ENCODE measurements around the gene AKR1D1.
"Not testable (repeated sequence)": the region's sequence is repeated elsewhere in the genome, so short reads cannot be mapped to it uniquely, and the experiment has no call there.

Gene AKR1D1

DNA sequence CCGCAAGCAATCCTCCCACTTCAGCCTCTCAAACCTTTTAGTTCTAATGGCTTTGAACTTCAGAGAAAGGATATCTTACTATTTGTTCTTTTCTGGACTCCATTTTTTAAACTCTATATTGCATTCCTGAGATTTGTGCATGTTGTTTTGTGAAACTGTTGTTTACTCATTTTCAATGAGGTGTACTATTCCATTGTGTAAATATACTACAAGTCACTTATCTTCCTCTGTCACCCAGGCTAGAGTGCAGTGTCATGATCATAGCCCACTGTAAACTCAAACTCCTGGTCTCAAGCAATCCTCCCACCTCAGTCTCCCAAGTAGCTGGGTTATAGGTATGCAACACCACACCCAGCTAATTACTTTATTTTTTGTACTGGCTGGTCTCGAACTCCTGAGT, 31.4 kb upstream of the AKR1D1 start:
- TF ChIP-seq, protein P1, sequence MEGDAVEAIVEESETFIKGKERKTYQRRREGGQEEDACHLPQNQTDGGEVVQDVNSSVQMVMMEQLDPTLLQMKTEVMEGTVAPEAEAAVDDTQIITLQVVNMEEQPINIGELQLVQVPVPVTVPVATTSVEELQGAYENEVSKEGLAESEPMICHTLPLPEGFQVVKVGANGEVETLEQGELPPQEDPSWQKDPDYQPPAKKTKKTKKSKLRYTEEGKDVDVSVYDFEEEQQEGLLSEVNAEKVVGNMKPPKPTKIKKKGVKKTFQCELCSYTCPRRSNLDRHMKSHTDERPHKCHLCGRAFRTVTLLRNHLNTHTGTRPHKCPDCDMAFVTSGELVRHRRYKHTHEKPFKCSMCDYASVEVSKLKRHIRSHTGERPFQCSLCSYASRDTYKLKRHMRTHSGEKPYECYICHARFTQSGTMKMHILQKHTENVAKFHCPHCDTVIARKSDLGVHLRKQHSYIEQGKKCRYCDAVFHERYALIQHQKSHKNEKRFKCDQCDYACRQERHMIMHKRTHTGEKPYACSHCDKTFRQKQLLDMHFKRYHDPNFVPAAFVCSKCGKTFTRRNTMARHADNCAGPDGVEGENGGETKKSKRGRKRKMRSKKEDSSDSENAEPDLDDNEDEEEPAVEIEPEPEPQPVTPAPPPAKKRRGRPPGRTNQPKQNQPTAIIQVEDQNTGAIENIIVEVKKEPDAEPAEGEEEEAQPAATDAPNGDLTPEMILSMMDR (IDR thresholded peaks at IDR 0.05), result no peak
- H3K27ac ChIP-seq, result no peak overlapping the region
- H3K4me2 ChIP-seq (ENCODE audit: low read length), result no peak overlapping the region
- H3K36me3 ChIP-seq (ENCODE audit: control insufficient read depth, insufficient read depth, low read length), result no peaks in the 10 kb centered on the region
- H3K4me3 ChIP-seq (ENCODE audit: low read depth, low read length), result no peak overlapping the region
- no peak overlapping the region for H2AFZ ChIP-seq
- H3K27me3 ChIP-seq (ENCODE audit: control insufficient read depth, insufficient read depth, low read length), result no peaks in the 10 kb centered on the region
- H3K9ac ChIP-seq, result no peak overlapping the region
- H3K9me3 ChIP-seq (ENCODE audit: control insufficient read depth, low read length), result no peaks in the 10 kb centered on the region
- no peaks in the 10 kb centered on the region for H3K79me2 ChIP-seq
- no peaks in the 10 kb centered on the region for H3K4me1 ChIP-seq

DNA sequence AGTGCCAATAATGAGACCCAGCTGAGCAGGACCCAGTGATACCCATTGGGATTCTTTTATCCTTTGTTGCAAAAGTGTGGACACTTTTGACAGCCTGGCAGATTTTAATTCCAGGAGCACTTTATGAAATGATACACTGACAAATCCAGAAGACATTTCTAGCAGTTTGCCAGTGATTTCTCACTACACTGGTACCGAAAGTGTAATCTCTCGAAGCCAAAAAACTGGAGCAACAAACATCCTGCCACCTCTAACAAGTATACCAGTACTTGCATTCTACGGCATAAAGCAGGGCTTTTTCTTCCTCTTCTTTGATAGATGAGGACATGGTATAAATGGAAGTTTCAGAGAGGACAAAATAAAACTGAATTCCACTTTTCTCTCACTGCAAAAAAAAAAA, 28.4 kb upstream of the AKR1D1 start:
- Histone ChIP-seq H3K4me2 (ENCODE audit: low read length) (no peak overlapping the region), H3K27ac (no peak overlapping the region), H3K36me3 (ENCODE audit: control insufficient read depth, insufficient read depth, low read length) (no peaks in the 10 kb centered on the region), H3K4me3 (ENCODE audit: low read depth, low read length) (no peak overlapping the region), H3K27me3 (ENCODE audit: control insufficient read depth, insufficient read depth, low read length) (no peaks in the 10 kb centered on the region), H3K9me3 (ENCODE audit: control insufficient read depth, low read length) (no peaks in the 10 kb centered on the region), H2AFZ (no peak overlapping the region), H3K9ac (no peak overlapping the region), H3K4me1 (no peaks in the 10 kb centered on the region), H3K79me2 (no peaks in the 10 kb centered on the region)
- TF ChIP-seq, protein P1 (IDR thresholded peaks at IDR 0.05), result no peak

- Histone ChIP-seq H3K4me1 (no peaks in the 10 kb centered on the region), H3K27me3 (ENCODE audit: control insufficient read depth, insufficient read depth, low read length) (no peaks in the 10 kb centered on the region)
Observed at GRCh38 chr7:138049505-138050116, 26.6 kb upstream of the AKR1D1 start.

GRCh38 chr7:138051712-138052247, 24.5 kb upstream of the AKR1D1 start:
- H3K27me3 ChIP-seq (ENCODE audit: control insufficient read depth, insufficient read depth, low read length); H3K9ac ChIP-seq; H3K4me2 ChIP-seq (ENCODE audit: low read length); H3K4me3 ChIP-seq (ENCODE audit: low read depth, low read length); H3K9me3 ChIP-seq (ENCODE audit: control insufficient read depth, low read length); H2AFZ ChIP-seq; H3K36me3 ChIP-seq (ENCODE audit: control insufficient read depth, insufficient read depth, low read length); H3K79me2 ChIP-seq; H3K4me1 ChIP-seq; H3K27ac ChIP-seq: not testable (repeated sequence)

More at GRCh38 chr7:138049505-138050116, 26.6 kb upstream of the AKR1D1 start:
- Histone ChIP-seq H3K79me2 (no peaks in the 10 kb centered on the region), H3K4me3 (ENCODE audit: low read depth, low read length) (no peak overlapping the region), H3K4me2 (ENCODE audit: low read length) (no peak overlapping the region), H3K36me3 (ENCODE audit: control insufficient read depth, insufficient read depth, low read length) (no peaks in the 10 kb centered on the region), H3K27ac (no peak overlapping the region), H2AFZ (no peak overlapping the region), H3K9ac (no peak overlapping the region), H3K9me3 (ENCODE audit: control insufficient read depth, low read length) (no peaks in the 10 kb centered on the region)
- TF ChIP-seq, protein P1 (IDR thresholded peaks at IDR 0.05), result no peak

DNA sequence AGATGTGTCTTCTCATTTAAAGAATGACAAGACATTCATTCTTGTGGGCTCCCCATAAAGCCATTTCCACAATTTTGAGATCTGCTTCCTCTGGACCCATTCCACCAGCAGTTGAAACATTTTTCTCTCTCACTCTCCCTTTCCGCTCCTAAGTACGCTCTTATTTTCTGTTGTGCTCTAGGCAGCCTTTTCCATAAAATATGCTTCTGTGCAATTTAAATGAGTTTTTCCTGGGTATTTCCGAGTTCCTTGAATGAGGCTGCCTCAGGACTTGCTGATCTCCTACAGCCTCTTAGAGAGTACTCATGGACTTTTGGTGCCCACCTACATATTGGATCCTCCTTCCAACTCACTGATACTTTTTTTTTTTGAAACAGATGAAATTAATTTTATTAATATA, 23.6 kb upstream of the AKR1D1 start:
- Histone ChIP-seq H3K9me3 (ENCODE audit: control insufficient read depth, low read length) (no peaks in the 10 kb centered on the region), H3K4me1 (no peaks in the 10 kb centered on the region), H3K27ac (no peak overlapping the region), H3K9ac (no peak overlapping the region), H3K4me2 (ENCODE audit: low read length) (no peak overlapping the region), H3K36me3 (ENCODE audit: control insufficient read depth, insufficient read depth, low read length) (no peaks in the 10 kb centered on the region), H3K79me2 (no peaks in the 10 kb centered on the region), H3K27me3 (ENCODE audit: control insufficient read depth, insufficient read depth, low read length) (no peaks in the 10 kb centered on the region), H2AFZ (no peak overlapping the region), H3K4me3 (ENCODE audit: low read depth, low read length) (no peak overlapping the region)
- TF ChIP-seq, protein P1 (IDR thresholded peaks at IDR 0.05), result no peak

GRCh38 chr7:138055698-138056097, 20.6 kb upstream of the AKR1D1 start:
- H3K27me3 ChIP-seq (ENCODE audit: control insufficient read depth, insufficient read depth, low read length); H3K36me3 ChIP-seq (ENCODE audit: control insufficient read depth, insufficient read depth, low read length); H3K4me3 ChIP-seq (ENCODE audit: low read depth, low read length); H3K4me2 ChIP-seq (ENCODE audit: low read length); H3K4me1 ChIP-seq; H3K27ac ChIP-seq; H3K9me3 ChIP-seq (ENCODE audit: control insufficient read depth, low read length); H3K9ac ChIP-seq; H2AFZ ChIP-seq; H3K79me2 ChIP-seq: not testable (repeated sequence)
